Measurements from ENCODE around the gene CD38. TPM values are rescaled to one million over a fixed set of nuclear protein-coding genes. Genes with fewer than 3 reads are reported as not detected.

The CD38 gene
- total and polyA plus RNA-seq, 4 donors: 3.2 to 9.4 (median 5.3) TPM

GRCh38 chr4:15737255-15737654, 40.9 kb upstream of the CD38 start:
- WGBS: 70% methylated on average over 3 of the region's 3 CpGs
- no peak for TF ChIP-seq HNF4G (IDR thresholded peaks at IDR 0.05)
- TF ChIP-seq HNF4A (conservative IDR thresholded peaks at IDR 0.05): no peak
- TF ChIP-seq CTCF (IDR thresholded peaks at IDR 0.05; ENCODE audit: low read depth, low read length, missing input control): no peak
- no peak for TF ChIP-seq YY1 (IDR thresholded peaks at IDR 0.05)
- TF ChIP-seq RXRA (IDR thresholded peaks at IDR 0.05): no peak
- TF ChIP-seq SP1 (IDR thresholded peaks at IDR 0.05): no peak
- TF ChIP-seq, protein P1, sequence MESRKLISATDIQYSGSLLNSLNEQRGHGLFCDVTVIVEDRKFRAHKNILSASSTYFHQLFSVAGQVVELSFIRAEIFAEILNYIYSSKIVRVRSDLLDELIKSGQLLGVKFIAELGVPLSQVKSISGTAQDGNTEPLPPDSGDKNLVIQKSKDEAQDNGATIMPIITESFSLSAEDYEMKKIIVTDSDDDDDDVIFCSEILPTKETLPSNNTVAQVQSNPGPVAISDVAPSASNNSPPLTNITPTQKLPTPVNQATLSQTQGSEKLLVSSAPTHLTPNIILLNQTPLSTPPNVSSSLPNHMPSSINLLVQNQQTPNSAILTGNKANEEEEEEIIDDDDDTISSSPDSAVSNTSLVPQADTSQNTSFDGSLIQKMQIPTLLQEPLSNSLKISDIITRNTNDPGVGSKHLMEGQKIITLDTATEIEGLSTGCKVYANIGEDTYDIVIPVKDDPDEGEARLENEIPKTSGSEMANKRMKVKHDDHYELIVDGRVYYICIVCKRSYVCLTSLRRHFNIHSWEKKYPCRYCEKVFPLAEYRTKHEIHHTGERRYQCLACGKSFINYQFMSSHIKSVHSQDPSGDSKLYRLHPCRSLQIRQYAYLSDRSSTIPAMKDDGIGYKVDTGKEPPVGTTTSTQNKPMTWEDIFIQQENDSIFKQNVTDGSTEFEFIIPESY (IDR thresholded peaks at IDR 0.05): no peak
- no peak for TF ChIP-seq REST (IDR thresholded peaks at IDR 0.05)
- no peak for TF ChIP-seq JUND (IDR thresholded peaks at IDR 0.05)
- no peak for TF ChIP-seq FOXA2 (IDR thresholded peaks at IDR 0.05)
- no peak for TF ChIP-seq EGR1 (IDR thresholded peaks at IDR 0.05; ENCODE audit: low read depth in 2 of 2)
- TF ChIP-seq NR2F2 (IDR thresholded peaks at IDR 0.05): no peak
- TF ChIP-seq FOXA1 (IDR thresholded peaks at IDR 0.05): no peak
- TF ChIP-seq TAF1 (conservative IDR thresholded peaks at IDR 0.05): no peak
- TF ChIP-seq RAD21 (IDR thresholded peaks at IDR 0.05): no peak
- no peak for TF ChIP-seq GABPA (IDR thresholded peaks at IDR 0.05 in 1 of 2, conservative IDR thresholded peaks at IDR 0.05 in 1 of 2)
- TF ChIP-seq MAX (IDR thresholded peaks at IDR 0.05): no peak
- Histone ChIP-seq H3K9ac (ENCODE audit: low read depth in 1 of 2, low read length in 2 of 2) (no peak overlapping the region), H3K36me3 (ENCODE audit: control insufficient read depth in 4 of 4, insufficient read depth in 3 of 4, low read depth in 1 of 4, low read length in 3 of 4) (no peaks in the 10 kb centered on the region), H3K9me3 (ENCODE audit: control insufficient read depth in 4 of 4, low read length in 3 of 4) (peaks cover 0 to 6% (median 3%) of the 10 kb centered on the region in 4 donors), H3K27ac (ENCODE audit: low read depth in 1 of 2, low read length in 2 of 2) (no peak overlapping the region), H3K4me1 (ENCODE audit: control insufficient read depth in 4 of 4, insufficient read depth in 4 of 4, low read length in 3 of 4) (peaks cover 0 to 14% (median 9%) of the 10 kb centered on the region in 4 donors), H3K4me3 (ENCODE audit: low read depth in 1 of 3, low read length in 3 of 3) (no peak overlapping the region), H3K27me3 (ENCODE audit: control insufficient read depth in 4 of 4, insufficient read depth in 4 of 4, low read length in 3 of 4) (no peaks in the 10 kb centered on the region)
- DNase-seq (ENCODE audit: low spot score): no peak

GRCh38 chr4:15738877-15739276, 39.3 kb upstream of the CD38 start:
- H3K4me3 ChIP-seq (ENCODE audit: low read depth in 1 of 3, low read length in 3 of 3): no peak overlapping the region
- H3K9ac ChIP-seq (ENCODE audit: low read depth in 1 of 2, low read length in 2 of 2): no peak overlapping the region
- no peaks in the 10 kb centered on the region for H3K36me3 ChIP-seq (ENCODE audit: control insufficient read depth in 4 of 4, insufficient read depth in 3 of 4, low read depth in 1 of 4, low read length in 3 of 4)
- peaks cover 0 to 14% (median 9%) of the 10 kb centered on the region in 4 donors for H3K4me1 ChIP-seq (ENCODE audit: control insufficient read depth in 4 of 4, insufficient read depth in 4 of 4, low read length in 3 of 4)
- DNase-seq (ENCODE audit: low spot score): no peak
- 92% methylated on average over 1 of the region's 1 CpG for WGBS
- no peak overlapping the region for H3K27ac ChIP-seq (ENCODE audit: low read depth in 1 of 2, low read length in 2 of 2)
- no peaks in the 10 kb centered on the region for H3K27me3 ChIP-seq (ENCODE audit: control insufficient read depth in 4 of 4, insufficient read depth in 4 of 4, low read length in 3 of 4)
- peaks cover 3 to 18% (median 7%) of the 10 kb centered on the region in 4 donors for H3K9me3 ChIP-seq (ENCODE audit: control insufficient read depth in 4 of 4, low read length in 3 of 4)
- TF ChIP-seq YY1 (IDR thresholded peaks at IDR 0.05) (no peak), HNF4G (IDR thresholded peaks at IDR 0.05) (no peak), EGR1 (IDR thresholded peaks at IDR 0.05; ENCODE audit: low read depth in 2 of 2) (no peak), RAD21 (IDR thresholded peaks at IDR 0.05) (no peak), TAF1 (conservative IDR thresholded peaks at IDR 0.05) (no peak), GABPA (IDR thresholded peaks at IDR 0.05 in 1 of 2, conservative IDR thresholded peaks at IDR 0.05 in 1 of 2) (no peak), JUND (IDR thresholded peaks at IDR 0.05) (no peak), FOXA1 (IDR thresholded peaks at IDR 0.05) (no peak)
- TF ChIP-seq, protein P1 (IDR thresholded peaks at IDR 0.05): no peak
